Mucosa of stomach (tissue), 1 donor: ENCODE data around the gene CACNA1E.
"Not testable (repeated sequence)": the region's sequence is repeated elsewhere in the genome, so short reads cannot be mapped to it uniquely, and the experiment has no call there.

Experiments
- H3K27me3 ChIP-seq: one replicate; pipeline ENCODE4 v1.7.0; 2013; ENCODE audit warnings: mild to moderate bottlenecking, low read length; ENCODE audit not compliant: control insufficient read depth, insufficient read depth
- H3K36me3 ChIP-seq: one replicate; pipeline ENCODE4 v1.7.0; 2013; ENCODE audit warnings: low read length; ENCODE audit not compliant: control insufficient read depth, insufficient read depth
- H3K4me1 ChIP-seq: one replicate; pipeline ENCODE4 v1.7.0; 2013; ENCODE audit warnings: mild to moderate bottlenecking, low read length; ENCODE audit not compliant: control insufficient read depth, insufficient read depth
- H3K4me3 ChIP-seq: one replicate; pipeline ENCODE4 v1.7.0; 2013; ENCODE audit warnings: low read length
- H3K9ac ChIP-seq: one replicate; pipeline ENCODE4 v1.7.0; 2013; ENCODE audit warnings: mild to moderate bottlenecking, low read length, moderate library complexity
- H3K9me3 ChIP-seq: one replicate; pipeline ENCODE4 v1.7.0; 2013; ENCODE audit warnings: mild to moderate bottlenecking, low read length, moderate library complexity; ENCODE audit not compliant: control insufficient read depth
- donor health status: Pancreatic carcinoma.

Gene CACNA1E

GRCh38 chr1:181531951-181532600 is 48.8 kb downstream of the CACNA1E start:
- Histone ChIP-seq H3K4me3 (no peak overlapping the region), H3K27me3 (no peaks in the 10 kb centered on the region), H3K4me1 (no peaks in the 10 kb centered on the region), H3K36me3 (no peaks in the 10 kb centered on the region), H3K9me3 (no peaks in the 10 kb centered on the region), H3K9ac (no peak overlapping the region)

GRCh38 chr1:181538836-181539235 is 55.5 kb downstream of the CACNA1E start:
- no peaks in the 10 kb centered on the region for H3K9me3 ChIP-seq
- no peaks in the 10 kb centered on the region for H3K36me3 ChIP-seq
- no peaks in the 10 kb centered on the region for H3K4me1 ChIP-seq
- no peak overlapping the region for H3K9ac ChIP-seq
- no peaks in the 10 kb centered on the region for H3K27me3 ChIP-seq
- H3K4me3 ChIP-seq = no peak overlapping the region

GRCh38 chr1:181541458-181541857 is 58.1 kb downstream of the CACNA1E start:
- no peaks in the 10 kb centered on the region for H3K27me3 ChIP-seq
- no peaks in the 10 kb centered on the region for H3K9me3 ChIP-seq
- no peak overlapping the region for H3K9ac ChIP-seq
- no peaks in the 10 kb centered on the region for H3K4me1 ChIP-seq
- no peak overlapping the region for H3K4me3 ChIP-seq
- H3K36me3 ChIP-seq = no peaks in the 10 kb centered on the region

- H3K36me3 ChIP-seq = no peaks in the 10 kb centered on the region
- no peaks in the 10 kb centered on the region for H3K4me1 ChIP-seq
- no peaks in the 10 kb centered on the region for H3K9me3 ChIP-seq
- no peaks in the 10 kb centered on the region for H3K27me3 ChIP-seq
- H3K9ac ChIP-seq = no peak overlapping the region
- no peak overlapping the region for H3K4me3 ChIP-seq
These were observed 58.6 kb downstream of the CACNA1E start for GRCh38 chr1:181541947-181542346.

- H3K27me3 ChIP-seq, H3K36me3 ChIP-seq, H3K9ac ChIP-seq, H3K9me3 ChIP-seq, H3K4me1 ChIP-seq, H3K4me3 ChIP-seq: not testable (repeated sequence)
These were observed 59.1 kb downstream of the CACNA1E start for GRCh38 chr1:181542406-181542805.

- no peaks in the 10 kb centered on the region for H3K4me1 ChIP-seq
- H3K27me3 ChIP-seq = no peaks in the 10 kb centered on the region
- H3K9ac ChIP-seq = no peak overlapping the region
- H3K4me3 ChIP-seq = no peak overlapping the region
- H3K36me3 ChIP-seq = no peaks in the 10 kb centered on the region
- H3K9me3 ChIP-seq = no peaks in the 10 kb centered on the region
These were observed 62.1 kb downstream of the CACNA1E start for GRCh38 chr1:181545395-181545794.

GRCh38 chr1:181548497-181548896 is 65.2 kb downstream of the CACNA1E start:
- no peaks in the 10 kb centered on the region for H3K36me3 ChIP-seq
- no peak overlapping the region for H3K4me3 ChIP-seq
- no peak overlapping the region for H3K9ac ChIP-seq
- no peaks in the 10 kb centered on the region for H3K4me1 ChIP-seq
- H3K27me3 ChIP-seq = no peaks in the 10 kb centered on the region
- H3K9me3 ChIP-seq = no peaks in the 10 kb centered on the region

- H3K9ac ChIP-seq = no peak overlapping the region
- H3K4me1 ChIP-seq = no peaks in the 10 kb centered on the region
- no peaks in the 10 kb centered on the region for H3K27me3 ChIP-seq
- no peak overlapping the region for H3K4me3 ChIP-seq
- H3K36me3 ChIP-seq = no peaks in the 10 kb centered on the region
- no peaks in the 10 kb centered on the region for H3K9me3 ChIP-seq
These were observed 67.9 kb downstream of the CACNA1E start for GRCh38 chr1:181551249-181551648.

- no peaks in the 10 kb centered on the region for H3K36me3 ChIP-seq
- H3K9ac ChIP-seq = no peak overlapping the region
- H3K4me1 ChIP-seq = no peaks in the 10 kb centered on the region
- H3K4me3 ChIP-seq = no peak overlapping the region
- no peaks in the 10 kb centered on the region for H3K27me3 ChIP-seq
- H3K9me3 ChIP-seq = no peaks in the 10 kb centered on the region
These were observed 68.4 kb downstream of the CACNA1E start for GRCh38 chr1:181551754-181552153.

GRCh38 chr1:181554465-181554864 is 71.1 kb downstream of the CACNA1E start:
- Histone ChIP-seq H3K27me3 (no peaks in the 10 kb centered on the region), H3K4me3 (no peak overlapping the region), H3K4me1 (no peaks in the 10 kb centered on the region), H3K9me3 (no peaks in the 10 kb centered on the region), H3K9ac (no peak overlapping the region), H3K36me3 (no peaks in the 10 kb centered on the region)

- Histone ChIP-seq H3K4me1 (no peaks in the 10 kb centered on the region), H3K36me3 (no peaks in the 10 kb centered on the region), H3K9ac (no peak overlapping the region), H3K4me3 (no peak overlapping the region), H3K27me3 (no peaks in the 10 kb centered on the region), H3K9me3 (no peaks in the 10 kb centered on the region)
These were observed 73.3 kb downstream of the CACNA1E start for GRCh38 chr1:181556631-181557030.

- Histone ChIP-seq H3K9me3 (no peaks in the 10 kb centered on the region), H3K27me3 (no peaks in the 10 kb centered on the region), H3K4me1 (no peaks in the 10 kb centered on the region), H3K4me3 (no peak overlapping the region), H3K36me3 (no peaks in the 10 kb centered on the region), H3K9ac (no peak overlapping the region)
These were observed 74.0 kb downstream of the CACNA1E start for GRCh38 chr1:181557313-181557712.

GRCh38 chr1:181558416-181558815 is 75.1 kb downstream of the CACNA1E start:
- H3K9me3 ChIP-seq = no peaks in the 10 kb centered on the region
- no peaks in the 10 kb centered on the region for H3K36me3 ChIP-seq
- no peak overlapping the region for H3K4me3 ChIP-seq
- H3K9ac ChIP-seq = no peak overlapping the region
- H3K4me1 ChIP-seq = no peaks in the 10 kb centered on the region
- no peaks in the 10 kb centered on the region for H3K27me3 ChIP-seq
